D721Med (cell line): ENCODE measurements around the gene SQSTM1.

Experiments
- DNase-seq: peaks from one replicate; pipeline ENCODE4 v3.0.0; 2011; ENCODE audit warnings: low spot score; ENCODE audit not compliant: insufficient read length
- FAIRE-seq: peaks from 2 replicates; lab custom pipeline; 2011; peaks lifted over from hg19 to GRCh38; lab: Jason Lieb, UNC
- CTCF ChIP-seq: IDR thresholded peaks from 2 replicates; pipeline ENCODE4 v1.5.1; 2012; ENCODE audit warnings: mild to moderate bottlenecking, control low read depth; ENCODE audit not compliant: insufficient read depth; ENCODE audit errors: missing control alignments

SQSTM1 gene

GRCh38 chr5:179836225-179837019 lies 15.7 kb downstream of the SQSTM1 start:
- FAIRE-seq (no peak), DNase-seq (no peak)
- no peak for TF ChIP-seq CTCF

DNA sequence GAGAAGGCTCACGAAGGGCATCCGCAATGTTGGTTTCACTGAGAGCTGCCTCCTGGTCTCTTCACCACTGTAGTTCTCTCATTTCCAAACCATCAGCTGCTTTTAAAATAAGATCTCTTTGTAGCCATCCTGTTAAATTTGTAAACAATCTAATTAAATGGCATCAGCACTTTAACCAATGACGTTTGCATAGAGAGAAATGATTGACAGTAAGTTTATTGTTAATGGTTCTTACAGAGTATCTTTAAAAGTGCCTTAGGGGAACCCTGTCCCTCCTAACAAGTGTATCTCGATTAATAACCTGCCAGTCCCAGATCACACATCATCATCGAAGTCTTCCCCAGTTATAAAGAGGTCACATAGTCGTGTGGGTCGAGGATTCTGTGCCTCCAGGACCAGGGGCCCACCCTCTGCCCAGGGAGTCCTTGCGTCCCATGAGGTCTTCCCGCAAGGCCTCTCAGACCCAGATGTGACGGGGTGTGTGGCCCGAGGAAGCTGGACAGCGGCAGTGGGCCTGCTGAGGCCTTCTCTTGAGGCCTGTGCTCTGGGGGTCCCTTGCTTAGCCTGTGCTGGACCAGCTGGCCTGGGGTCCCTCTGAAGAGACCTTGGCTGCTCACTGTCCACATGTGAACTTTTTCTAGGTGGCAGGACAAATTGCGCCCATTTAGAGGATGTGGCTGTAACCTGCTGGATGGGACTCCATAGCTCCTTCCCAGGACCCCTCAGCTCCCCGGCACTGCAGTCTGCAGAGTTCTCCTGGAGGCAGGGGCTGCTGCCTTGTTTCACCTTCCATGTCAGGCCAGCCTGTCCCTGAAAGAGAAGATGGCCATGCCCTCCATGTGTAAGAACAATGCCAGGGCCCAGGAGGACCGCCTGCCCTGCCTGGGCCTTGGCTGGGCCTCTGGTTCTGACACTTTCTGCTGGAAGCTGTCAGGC lies 16.6 kb downstream of the SQSTM1 start:
- TF ChIP-seq CTCF: no peak
- no peak for FAIRE-seq
- no peak for DNase-seq

DNA sequence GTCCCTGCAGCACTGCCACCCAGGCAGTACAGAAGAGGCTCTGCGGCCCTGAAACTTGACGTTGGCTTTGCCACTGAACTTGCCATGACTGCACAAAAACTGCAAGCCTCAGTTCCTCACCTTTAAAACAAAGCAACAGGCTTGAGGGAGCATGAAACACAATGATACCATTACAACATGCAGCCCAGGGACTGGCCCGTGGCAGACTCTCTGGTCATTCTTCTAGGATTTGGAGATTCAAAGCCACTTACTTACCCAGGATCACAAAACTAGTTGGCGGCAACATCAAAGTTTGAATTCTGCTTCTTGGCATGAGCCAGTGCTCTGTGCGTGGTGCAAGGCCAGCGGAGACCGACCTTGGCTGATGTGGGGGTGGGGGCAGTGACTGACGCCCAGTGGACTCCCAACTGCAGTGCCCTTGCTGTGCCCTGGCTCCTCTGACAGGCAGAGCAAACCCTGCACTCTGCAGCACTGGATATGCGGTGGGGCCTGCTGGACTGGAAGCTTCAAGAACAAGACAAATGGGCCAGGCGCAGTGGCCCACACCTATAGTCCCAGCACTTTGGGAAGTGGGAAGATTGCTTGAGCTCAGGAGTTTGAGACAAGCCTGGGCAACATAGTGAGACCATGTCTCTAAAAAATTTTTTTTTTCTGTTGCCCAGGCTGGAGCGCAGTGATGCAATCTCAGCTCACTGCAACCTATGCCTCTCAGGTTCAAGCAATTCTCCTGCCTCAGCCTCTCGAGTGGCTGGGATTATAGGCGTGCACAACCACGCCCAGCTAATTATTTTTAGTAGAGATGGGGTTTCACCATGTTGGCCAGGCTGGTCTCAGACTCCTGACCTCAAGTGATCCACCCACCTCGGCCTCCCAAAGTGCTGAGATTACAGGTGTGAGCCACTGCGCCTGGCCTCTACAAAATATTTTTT lies 18.9 kb downstream of the SQSTM1 start:
- FAIRE-seq: no peak
- no peak for TF ChIP-seq CTCF
- no peak for DNase-seq

GRCh38 chr5:179840321-179840720 lies 19.6 kb downstream of the SQSTM1 start:
- DNase-seq: no peak
- FAIRE-seq: no peak
- TF ChIP-seq CTCF: no peak

GRCh38 chr5:179840766-179841165 lies 20.1 kb downstream of the SQSTM1 start:
- DNase-seq: no peak
- no peak for TF ChIP-seq CTCF
- FAIRE-seq: no peak

GRCh38 chr5:179841621-179842020 lies 20.9 kb downstream of the SQSTM1 start:
- DNase-seq: no peak
- TF ChIP-seq CTCF: no peak
- FAIRE-seq: no peak
